SH-SY5Y (cell line): ENCODE results near the gene ACVR1B.

ENCODE experiments used
- GATA2 ChIP-seq: IDR thresholded peaks from 2 replicates; pipeline ENCODE4 v1.6.1; 2011; ENCODE audit warnings: mild to moderate bottlenecking, low read depth, low read length
- GATA3 ChIP-seq: IDR thresholded peaks from 2 replicates; pipeline ENCODE4 v1.6.1; 2011; ENCODE audit warnings: low read depth, mild to moderate bottlenecking, low read length, moderate library complexity

Gene ACVR1B

DNA sequence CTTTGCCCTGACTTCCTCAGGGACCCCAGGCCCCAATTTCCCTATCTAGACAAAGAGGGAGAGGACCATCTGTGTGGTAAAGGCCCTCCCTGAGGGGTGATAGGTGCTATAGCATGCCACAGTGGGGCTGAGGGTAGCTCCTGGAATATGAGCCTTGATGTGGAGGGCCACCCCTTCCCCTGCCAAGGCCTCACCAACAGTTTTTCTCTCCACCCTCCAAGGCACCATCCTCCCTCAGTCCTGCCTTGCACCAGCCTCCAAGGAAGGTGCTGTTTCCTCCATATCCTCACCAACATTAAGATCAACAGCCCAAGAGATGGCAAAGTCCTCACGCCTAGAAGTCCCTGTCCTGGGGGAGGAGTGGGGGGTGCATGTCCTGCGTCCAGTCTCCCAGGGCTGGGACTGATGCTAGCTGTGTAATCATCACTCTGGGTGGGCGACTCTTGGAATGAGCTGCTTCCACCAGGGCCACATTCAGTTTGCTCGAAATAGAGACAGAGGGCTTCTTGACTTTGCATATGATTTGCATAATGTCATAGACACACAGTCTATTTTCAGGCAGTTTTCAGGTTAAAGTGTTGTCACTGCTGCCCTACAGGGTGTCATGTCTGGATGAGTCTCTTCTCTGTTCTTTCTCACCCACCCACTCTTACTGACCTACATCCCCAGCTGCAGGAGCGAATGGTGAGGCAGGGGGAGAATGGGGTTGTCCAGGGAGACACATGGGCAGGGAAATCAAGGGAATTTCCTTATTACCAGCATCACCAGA lies 26.8 kb upstream of the ACVR1B start:
- TF ChIP-seq GATA3 (no peak), GATA2 (no peak)

DNA sequence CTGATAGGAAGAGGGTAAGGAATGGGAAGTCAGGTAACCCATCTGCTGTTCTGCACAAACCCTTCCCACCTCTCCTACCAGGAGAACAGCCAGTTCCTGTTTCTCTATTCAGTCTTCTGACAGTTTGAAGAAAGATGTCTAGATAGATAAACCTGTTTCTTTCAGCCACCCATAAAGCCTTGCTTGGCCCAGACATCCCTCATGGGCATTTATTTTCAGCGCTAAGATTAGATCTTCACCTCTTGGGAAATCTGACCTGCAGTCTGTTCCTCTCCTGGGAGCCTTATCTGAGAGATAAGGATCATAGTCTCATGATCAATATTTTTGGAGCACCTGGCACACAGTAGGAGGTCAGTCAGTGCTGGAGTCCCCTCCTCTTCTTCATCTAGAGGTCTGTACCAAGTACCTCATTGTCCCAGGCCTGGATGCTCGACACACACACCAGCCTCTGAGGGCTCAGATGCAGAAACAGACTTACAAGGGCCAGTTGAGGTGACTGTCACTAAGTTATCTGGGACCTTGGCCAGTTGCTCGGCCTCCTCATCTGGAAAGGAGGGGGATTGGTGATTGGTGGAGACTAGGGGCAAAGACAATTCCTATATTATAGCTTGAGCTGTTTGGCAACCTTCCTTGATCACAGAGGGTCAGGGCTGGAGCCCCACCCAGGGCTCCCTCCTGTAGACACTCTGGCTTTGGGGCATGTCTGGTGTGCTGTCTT lies 26.0 kb upstream of the ACVR1B start:
- TF ChIP-seq GATA3 (no peak), GATA2 (no peak)

DNA sequence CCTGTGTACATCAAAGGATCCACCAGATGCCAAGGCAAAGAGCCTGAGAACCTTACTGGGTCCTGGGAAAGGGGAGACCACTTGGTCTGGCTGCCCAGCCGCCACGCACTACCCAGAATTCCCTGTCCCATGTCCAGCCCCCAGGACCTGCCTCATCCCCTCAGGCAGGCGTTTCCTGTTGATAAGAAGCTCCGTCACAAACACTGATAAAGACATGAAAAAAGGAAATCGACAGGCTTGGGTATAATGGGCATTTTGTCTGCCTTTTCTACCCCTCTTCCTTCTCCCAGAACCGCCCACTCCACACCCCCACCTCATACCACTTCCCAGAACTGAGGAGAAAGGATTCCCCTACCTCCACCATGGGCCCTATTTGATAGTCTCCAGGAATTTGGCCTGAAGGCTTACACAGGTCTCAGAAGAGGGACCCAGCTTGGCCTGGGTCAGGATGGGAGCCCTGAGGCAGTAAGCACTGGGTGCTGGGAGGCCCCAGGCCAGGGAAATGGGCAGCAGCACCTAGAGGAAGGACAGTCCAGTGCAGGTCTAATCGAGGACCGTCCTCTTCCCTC lies 25.4 kb upstream of the ACVR1B start:
- TF ChIP-seq GATA3 (no peak), GATA2 (no peak)

DNA sequence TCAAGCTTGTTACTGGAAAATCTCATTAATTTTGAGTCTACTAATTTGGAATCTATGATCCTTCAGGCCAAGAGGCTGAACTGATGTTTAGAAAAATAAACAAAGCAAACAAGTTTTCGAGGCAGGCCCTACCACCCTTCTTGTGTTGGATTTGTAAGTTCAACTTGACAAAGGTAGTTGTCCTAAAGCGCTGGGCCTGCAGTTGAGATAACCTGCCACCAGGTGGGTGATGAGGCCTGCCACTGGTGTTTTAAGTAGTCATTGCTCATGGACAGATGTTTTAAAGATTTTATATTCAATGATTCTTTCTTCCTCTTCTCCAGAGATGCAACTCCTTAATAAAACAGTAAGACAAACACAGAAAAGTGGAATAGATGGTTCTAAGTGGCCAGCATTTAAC lies 24.8 kb upstream of the ACVR1B start:
- TF ChIP-seq GATA2 (no peak), GATA3 (no peak)

DNA sequence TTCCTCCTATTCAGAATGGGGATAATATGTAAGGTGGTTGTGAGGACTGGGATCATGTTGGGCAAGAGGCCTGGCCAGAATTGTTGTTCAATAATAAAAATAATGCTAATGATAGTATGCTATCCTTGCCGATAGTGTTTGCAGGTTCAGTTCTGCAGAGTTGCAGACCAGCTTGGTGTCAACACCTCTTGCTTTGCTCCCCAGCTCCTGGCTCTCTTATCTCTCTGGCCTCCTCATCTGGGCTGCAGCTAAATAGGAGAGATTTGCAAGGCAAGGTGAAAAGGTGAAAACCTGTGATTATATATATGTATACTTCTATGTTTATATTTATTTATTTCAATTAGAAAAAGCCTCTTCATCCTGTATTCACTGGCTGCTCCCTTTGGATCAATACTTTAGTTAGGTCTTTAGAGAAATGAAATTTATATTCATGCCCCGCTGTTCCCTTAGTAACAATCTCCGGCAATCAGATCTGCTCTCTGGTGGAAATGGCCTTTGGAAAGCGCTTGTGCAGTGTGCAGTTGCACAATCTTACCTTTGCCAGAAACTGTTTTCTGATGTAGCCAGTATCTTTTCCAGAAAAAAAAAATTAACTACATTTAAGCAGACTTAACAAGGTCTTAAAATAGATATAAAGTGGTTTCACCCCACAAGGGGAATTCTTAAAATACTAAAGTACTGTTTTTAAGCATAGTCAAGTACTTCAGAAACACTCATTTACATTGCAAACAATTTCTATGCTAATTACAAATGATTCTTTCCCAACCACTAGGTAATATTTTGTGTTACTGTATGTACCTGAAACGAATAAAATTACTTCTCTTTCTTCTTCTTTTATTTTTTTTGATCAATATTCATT lies 19.1 kb upstream of the ACVR1B start:
- peak; percentile 99 for TF ChIP-seq GATA2
- TF ChIP-seq GATA3: peak; percentile 99

- no peak for TF ChIP-seq GATA2
- no peak for TF ChIP-seq GATA3
Observed at GRCh38 chr12:51934080-51934479, 17.4 kb upstream of the ACVR1B start.

GRCh38 chr12:51937926-51938325 lies 13.6 kb upstream of the ACVR1B start:
- TF ChIP-seq GATA2 (no peak), GATA3 (no peak)

DNA sequence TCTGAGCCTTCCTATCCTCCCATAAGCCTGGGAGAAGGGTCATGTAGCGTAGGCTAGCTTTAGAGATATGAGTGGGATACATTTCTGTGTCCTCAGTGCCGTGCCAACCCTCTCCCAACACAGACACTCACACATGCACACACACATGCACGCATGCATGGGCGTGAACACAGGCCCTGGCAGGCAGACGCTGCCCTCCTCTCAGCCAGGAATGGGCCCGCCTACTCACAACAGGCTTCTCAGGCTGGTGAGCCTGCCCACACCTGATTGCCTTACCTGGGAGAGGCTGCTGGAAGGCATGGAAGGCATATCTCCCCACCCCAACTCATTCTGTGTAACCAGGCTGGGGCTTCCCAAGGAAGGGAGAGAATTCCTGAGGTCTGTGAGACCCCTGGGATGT lies 12.8 kb upstream of the ACVR1B start:
- no peak for TF ChIP-seq GATA2
- TF ChIP-seq GATA3: no peak

GRCh38 chr12:51941011-51941581 lies 10.4 kb upstream of the ACVR1B start:
- TF ChIP-seq GATA2 (peak; percentile 34; the same call in 1 of the 2 replicates), GATA3 (no peak)

- TF ChIP-seq GATA2 (no peak), GATA3 (no peak)
Observed at GRCh38 chr12:51941604-51942003, 9.9 kb upstream of the ACVR1B start.

- TF ChIP-seq GATA3: no peak
- TF ChIP-seq GATA2: no peak
Observed at GRCh38 chr12:51942056-51942455, 9.4 kb upstream of the ACVR1B start.

- TF ChIP-seq GATA2 (no peak), GATA3 (no peak)
Observed at GRCh38 chr12:51942501-51943000, 8.9 kb upstream of the ACVR1B start.

DNA sequence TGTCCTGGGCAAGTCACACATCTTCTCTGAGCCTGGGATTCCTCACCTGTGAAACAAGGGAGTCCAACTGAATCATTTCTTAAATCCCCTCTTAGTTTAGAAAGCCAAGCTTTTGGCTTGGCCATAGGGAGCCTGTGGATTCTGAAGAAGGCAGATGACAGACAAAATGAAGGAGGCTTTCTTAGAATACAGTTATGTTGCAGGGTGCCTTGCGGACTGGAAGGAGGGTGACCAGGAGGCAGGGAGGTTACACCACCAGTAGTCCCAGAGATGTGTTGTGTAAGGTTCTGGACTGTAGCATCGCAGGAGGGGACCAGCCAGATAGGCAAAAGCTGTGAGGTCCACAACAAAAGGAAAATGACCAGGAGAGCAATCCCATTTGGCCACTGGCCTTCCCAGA lies 8.2 kb upstream of the ACVR1B start:
- TF ChIP-seq GATA2 (no peak), GATA3 (no peak)
